ENCODE data around the gene MTHFD1L.

The MTHFD1L gene

GRCh38 chr6:151141685-151142084 is 276.2 kb downstream of the MTHFD1L start:
- ATAC-seq, result no peak
- TF ChIP-seq ARNTL (CRISPR knock-in tag; IDR thresholded peaks at IDR 0.05; ENCODE audit: borderline replicate concordance, low read depth) (no peak), TSHZ2 (CRISPR knock-in tag; IDR thresholded peaks at IDR 0.05) (no peak), SNAI2 (CRISPR knock-in tag; IDR thresholded peaks at IDR 0.05) (no peak), ISL1 (CRISPR knock-in tag; IDR thresholded peaks at IDR 0.05) (no peak), ZFP30 (CRISPR knock-in tag; IDR thresholded peaks at IDR 0.05) (no peak), BACH2 (CRISPR knock-in tag; IDR thresholded peaks at IDR 0.05; ENCODE audit: borderline replicate concordance) (no peak), ESRRG (CRISPR knock-in tag; IDR thresholded peaks at IDR 0.05) (no peak)

DNA sequence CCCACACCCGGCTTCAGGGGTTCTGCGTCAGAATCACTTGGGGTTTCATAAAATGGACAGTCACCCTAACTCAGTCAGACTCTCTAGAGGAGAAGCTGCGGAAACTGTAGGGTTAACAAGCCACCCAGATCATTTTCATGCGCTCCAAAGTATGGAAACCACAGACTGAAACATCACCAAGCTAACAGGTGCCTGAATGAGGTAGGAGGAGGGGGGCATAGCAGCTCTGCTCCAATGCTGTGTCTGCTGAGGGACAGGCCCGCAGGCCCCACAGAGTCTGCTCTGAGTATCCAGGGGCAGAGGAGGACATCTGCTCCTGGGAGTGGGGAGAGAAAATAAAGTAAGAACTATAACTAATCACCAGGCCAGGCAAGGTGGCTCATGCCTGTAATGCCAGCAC is 277.2 kb downstream of the MTHFD1L start:
- no peak for TF ChIP-seq ZFP30 (CRISPR knock-in tag; IDR thresholded peaks at IDR 0.05)
- no peak for TF ChIP-seq TCF4 (CRISPR knock-in tag; IDR thresholded peaks at IDR 0.05; ENCODE audit: borderline replicate concordance)
- no peak for TF ChIP-seq OSR1 (CRISPR knock-in tag; IDR thresholded peaks at IDR 0.05)
- TF ChIP-seq ZFP3 (CRISPR knock-in tag; IDR thresholded peaks at IDR 0.05), result no peak
- TF ChIP-seq ZNF565 (CRISPR knock-in tag; conservative IDR thresholded peaks at IDR 0.05; ENCODE audit: low read depth), result no peak
- no peak for TF ChIP-seq TSHZ2 (CRISPR knock-in tag; IDR thresholded peaks at IDR 0.05)
- ATAC-seq, result no peak

DNA sequence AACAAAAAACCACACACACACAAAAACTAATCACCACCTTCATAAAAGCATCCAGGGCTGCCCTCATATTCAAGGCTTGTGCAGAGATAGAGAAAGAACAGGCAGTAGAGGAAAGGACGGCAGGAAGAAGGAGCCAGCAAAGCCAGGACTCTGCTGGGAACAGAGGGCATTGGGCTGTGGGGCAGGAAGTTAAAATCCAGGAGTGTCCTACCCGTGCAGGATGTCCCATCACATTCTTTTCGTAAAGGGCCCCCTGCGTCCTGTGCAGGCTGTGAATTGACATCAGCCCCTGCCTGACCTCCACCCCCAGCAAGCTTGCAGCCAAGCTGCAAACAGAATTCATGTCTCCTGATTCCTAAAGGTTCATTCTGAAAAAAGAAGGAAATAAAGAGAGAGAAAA is 277.8 kb downstream of the MTHFD1L start:
- no peak for TF ChIP-seq BACH2 (CRISPR knock-in tag; IDR thresholded peaks at IDR 0.05; ENCODE audit: borderline replicate concordance)
- no peak for TF ChIP-seq ZNF565 (CRISPR knock-in tag; conservative IDR thresholded peaks at IDR 0.05; ENCODE audit: low read depth)
- TF ChIP-seq ZC3H10 (CRISPR knock-in tag; IDR thresholded peaks at IDR 0.05), result no peak
- no peak for TF ChIP-seq POU6F1 (CRISPR knock-in tag; IDR thresholded peaks at IDR 0.05; ENCODE audit: borderline replicate concordance, low read depth)
- no peak for TF ChIP-seq ZNF70 (CRISPR knock-in tag; IDR thresholded peaks at IDR 0.05)
- TF ChIP-seq ESRRG (CRISPR knock-in tag; IDR thresholded peaks at IDR 0.05), result no peak
- no peak for TF ChIP-seq GLIS3 (CRISPR knock-in tag; IDR thresholded peaks at IDR 0.05)
- no peak for TF ChIP-seq TOX (CRISPR knock-in tag; IDR thresholded peaks at IDR 0.05; ENCODE audit: borderline replicate concordance)
- TF ChIP-seq ZNF8 (CRISPR knock-in tag; IDR thresholded peaks at IDR 0.05), result no peak
- TF ChIP-seq RARB (CRISPR knock-in tag; IDR thresholded peaks at IDR 0.05), result no peak
- no peak for TF ChIP-seq SNAI2 (CRISPR knock-in tag; IDR thresholded peaks at IDR 0.05)
- no peak for TF ChIP-seq ZFP30 (CRISPR knock-in tag; IDR thresholded peaks at IDR 0.05)
- no peak for TF ChIP-seq TSHZ2 (CRISPR knock-in tag; IDR thresholded peaks at IDR 0.05)
- TF ChIP-seq TCF4 (CRISPR knock-in tag; IDR thresholded peaks at IDR 0.05; ENCODE audit: borderline replicate concordance), result no peak
- TF ChIP-seq OSR1 (CRISPR knock-in tag; IDR thresholded peaks at IDR 0.05), result no peak
- no peak for TF ChIP-seq PATZ1 (CRISPR knock-in tag; IDR thresholded peaks at IDR 0.05; ENCODE audit: borderline replicate concordance)
- no peak for TF ChIP-seq PPARA (CRISPR knock-in tag; IDR thresholded peaks at IDR 0.05; ENCODE audit: borderline replicate concordance)
- no peak for ATAC-seq

Measured in SK-N-SH treated with all-trans-retinoic acid at 6 μM for 48 hours (cell line).